GM12872 (cell line): ENCODE measurements around the gene PSKH1.

Experiments used
- CTCF ChIP-seq: IDR thresholded peaks from 3 replicates; pipeline ENCODE4 v1.5.1; 2011; ENCODE audit warnings: low read depth, mild to moderate bottlenecking, low read length, moderate library complexity; ENCODE audit not compliant: insufficient read depth

PSKH1 gene

GRCh38 chr16:67934306-67935100 lies 41.4 kb downstream of the PSKH1 start:
- TF ChIP-seq CTCF = no peak

- no peak for TF ChIP-seq CTCF
These were observed 42.0 kb downstream of the PSKH1 start for GRCh38 chr16:67935101-67935401.

DNA sequence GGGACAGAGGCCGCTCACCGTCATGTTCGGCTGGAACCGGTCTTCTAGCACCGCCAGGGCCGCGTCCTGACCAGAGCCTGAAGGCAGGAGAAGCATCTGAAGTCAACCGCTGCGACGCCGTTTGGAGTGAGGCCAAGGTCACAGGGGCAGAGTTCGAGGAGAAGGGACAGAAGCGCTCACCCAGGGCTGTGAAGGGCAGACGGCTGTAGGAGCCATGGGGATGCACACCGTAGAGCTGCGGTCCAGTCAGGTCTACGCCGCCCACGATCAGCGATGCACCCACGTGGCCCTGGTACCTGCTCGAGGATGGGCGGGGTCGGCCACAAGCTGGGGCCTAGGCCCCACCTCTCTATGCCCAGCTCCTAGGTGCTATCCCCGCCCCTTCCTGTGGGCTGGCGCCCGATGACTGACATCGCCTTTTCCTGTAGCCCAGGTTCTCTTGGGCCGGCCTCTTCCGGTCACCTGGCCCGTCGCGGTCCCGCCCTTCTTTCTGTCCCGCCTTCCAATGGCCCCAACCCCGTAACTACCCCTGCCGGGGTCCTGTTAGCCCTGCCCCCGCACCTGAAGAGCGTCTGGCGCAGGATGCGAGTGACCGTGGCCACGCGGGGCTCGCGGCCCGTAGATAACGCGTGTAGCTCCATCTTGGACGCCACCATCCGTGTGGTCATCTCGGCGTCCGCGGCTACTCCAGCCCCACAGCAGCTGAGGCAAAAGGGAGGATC lies 42.5 kb downstream of the PSKH1 start:
- no peak for TF ChIP-seq CTCF

DNA sequence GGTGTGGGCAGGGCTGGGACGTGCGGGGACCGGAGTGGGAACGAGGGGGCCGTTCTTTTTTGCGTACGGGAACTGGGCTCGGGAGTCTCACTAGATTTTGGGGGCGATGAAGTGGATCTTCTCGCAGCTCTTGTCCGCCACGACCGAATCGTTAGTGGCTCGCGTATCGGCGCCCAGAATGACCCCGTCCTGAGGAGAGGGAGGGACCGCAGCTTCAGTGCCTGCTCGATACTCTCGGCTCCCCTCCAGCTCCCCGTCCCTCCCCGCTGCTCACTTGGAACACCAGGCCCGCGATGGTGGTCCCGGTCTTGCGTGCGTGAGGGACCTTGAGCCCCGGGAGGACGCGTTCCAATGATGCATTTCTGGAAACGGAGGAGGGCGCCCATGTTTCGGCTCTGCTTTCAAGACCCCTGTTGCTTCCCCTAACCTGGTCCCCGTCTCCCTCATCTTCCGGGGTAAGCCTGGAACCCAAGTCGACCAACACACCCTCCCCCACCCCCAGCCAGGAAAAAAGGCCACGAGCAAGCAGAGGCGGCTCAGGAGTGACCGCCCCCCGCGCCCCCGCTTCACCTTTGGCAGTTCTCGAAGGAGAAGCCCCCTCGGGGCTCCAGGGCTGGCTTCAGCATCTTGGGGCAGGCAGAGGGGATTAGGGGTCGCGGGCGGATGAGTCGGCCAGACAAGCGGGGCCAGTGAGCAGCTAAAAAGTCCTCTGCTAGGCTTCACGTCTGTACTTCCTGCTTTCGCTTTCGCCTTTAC lies 43.2 kb downstream of the PSKH1 start, which contains the start of gene PSMB10:
PSMB10 (minus strand) TSS at position 727 of the 756 bp plus-strand sequence; CDS start at position 626, 101 bp downstream.
- TF ChIP-seq CTCF = no peak

GRCh38 chr16:67936880-67937605 lies 44.0 kb downstream of the PSKH1 start:
- TF ChIP-seq CTCF = no peak

- TF ChIP-seq CTCF = no peak
These were observed 46.7 kb downstream of the PSKH1 start for GRCh38 chr16:67939507-67940445.
